Mesothelial cell of epicardium (in vitro differentiated cells): ENCODE data around the gene ENTR1. TPM values are rescaled to one million over a fixed set of nuclear protein-coding genes. Genes with fewer than 3 reads are reported as not detected.

Experiments
- DNase-seq, 2 experiments: peaks; one replicate each; pipeline ENCODE4 v3.0.0; 2021; ENCODE audit warnings: low spot score in 2 of 2; ENCODE audit not compliant: unreplicated experiment in 2 of 2
- H3K27ac Mint-ChIP-seq: 2 replicates; pipeline ENCODE4 v1.8.0; 2021; ENCODE audit warnings: mixed read lengths
- H3K27me3 Mint-ChIP-seq: 2 replicates; pipeline ENCODE4 v1.8.0; 2021; ENCODE audit warnings: low read depth, mixed read lengths
- H3K36me3 Mint-ChIP-seq: 2 replicates; pipeline ENCODE4 v1.8.0; 2021; ENCODE audit warnings: mixed read lengths
- H3K4me1 Mint-ChIP-seq: 2 replicates; pipeline ENCODE4 v1.8.0; 2021; ENCODE audit warnings: mixed read lengths
- H3K4me3 Mint-ChIP-seq: 2 replicates; pipeline ENCODE4 v1.8.0; 2021; ENCODE audit warnings: mild to moderate bottlenecking, moderate library complexity, mixed read lengths
- H3K9me3 Mint-ChIP-seq: 2 replicates; pipeline ENCODE4 v1.8.0; 2021; ENCODE audit warnings: mixed read lengths
- total RNA-seq: library from RNA; stranded (reverse); gene quantifications from 3 replicates; pipeline ENCODE4 v1.2.1, GENCODE V29; 2021
- TF ChIP-seq, protein P1 (sequence below): fragments of 200-600 bp; sonication (generic); IDR thresholded peaks from one replicate; pipeline ENCODE4 v1.5.0; 2021; ENCODE audit warnings: antibody characterized with exemption; ENCODE audit not compliant: unreplicated experiment

Gene ENTR1
- total RNA-seq, 1 donor from 2014 or later = 67.3 TPM

DNA sequence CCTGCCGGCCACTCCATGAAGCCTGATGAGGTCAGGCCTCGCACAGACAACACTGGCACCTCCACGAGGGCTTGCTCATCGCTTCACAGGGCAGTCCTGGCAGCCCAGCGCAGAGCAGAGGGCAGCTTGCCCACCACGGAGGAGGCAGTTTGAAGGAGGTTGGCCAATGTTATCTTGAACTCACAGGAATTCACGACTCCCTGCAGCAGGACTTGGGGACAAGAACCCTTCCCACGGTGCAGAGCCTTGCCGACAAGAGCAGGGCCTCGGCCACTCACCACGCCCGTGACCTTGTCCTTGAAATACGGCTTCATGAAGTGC lies 15.4 kb downstream of the ENTR1 start:
- no peaks in the 10 kb centered on the region for H3K9me3 Mint-ChIP-seq

DNA sequence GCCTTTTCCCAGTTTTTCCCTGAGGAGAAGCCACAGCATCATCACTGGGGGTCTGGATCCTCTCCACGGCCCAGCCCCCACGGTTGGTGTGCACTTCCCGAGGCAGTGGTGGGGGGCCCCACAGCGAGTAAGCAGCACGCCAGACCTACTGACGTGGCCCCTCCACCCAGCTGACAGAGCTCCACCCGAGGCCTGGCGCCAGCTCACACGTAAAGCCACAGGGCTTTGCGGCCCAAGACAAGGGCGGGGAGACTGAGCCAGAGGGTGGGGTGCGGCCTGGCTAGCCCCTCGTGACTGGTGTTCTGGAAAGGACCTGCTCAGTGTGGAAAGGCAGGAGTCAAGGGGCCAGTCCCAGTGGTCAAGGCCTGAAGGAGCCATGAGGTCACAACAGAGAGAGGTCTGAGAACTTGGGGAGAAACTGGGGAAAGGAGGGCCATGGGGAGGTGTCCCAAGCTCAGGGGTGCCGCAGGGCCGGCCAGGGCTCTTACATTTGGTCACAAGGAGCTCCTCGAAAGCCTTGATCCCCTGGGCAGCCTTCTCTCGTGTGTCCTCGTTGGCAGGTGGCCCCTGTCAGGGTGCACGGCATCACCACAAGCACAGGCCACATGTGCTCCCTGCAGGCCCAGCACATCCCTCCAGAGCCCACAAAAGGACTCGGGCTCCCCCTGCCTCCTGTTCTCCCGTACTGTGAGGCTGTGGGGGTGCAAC lies 15.9 kb downstream of the ENTR1 start:
- Mint-ChIP-seq H3K27me3 (no peaks in the 10 kb centered on the region), H3K4me3 (no peak overlapping the region), H3K36me3 (peaks cover 17% of the 10 kb centered on the region), H3K9me3 (no peaks in the 10 kb centered on the region), H3K4me1 (peaks cover 12% of the 10 kb centered on the region), H3K27ac (no peak overlapping the region)
- TF ChIP-seq, protein P1, sequence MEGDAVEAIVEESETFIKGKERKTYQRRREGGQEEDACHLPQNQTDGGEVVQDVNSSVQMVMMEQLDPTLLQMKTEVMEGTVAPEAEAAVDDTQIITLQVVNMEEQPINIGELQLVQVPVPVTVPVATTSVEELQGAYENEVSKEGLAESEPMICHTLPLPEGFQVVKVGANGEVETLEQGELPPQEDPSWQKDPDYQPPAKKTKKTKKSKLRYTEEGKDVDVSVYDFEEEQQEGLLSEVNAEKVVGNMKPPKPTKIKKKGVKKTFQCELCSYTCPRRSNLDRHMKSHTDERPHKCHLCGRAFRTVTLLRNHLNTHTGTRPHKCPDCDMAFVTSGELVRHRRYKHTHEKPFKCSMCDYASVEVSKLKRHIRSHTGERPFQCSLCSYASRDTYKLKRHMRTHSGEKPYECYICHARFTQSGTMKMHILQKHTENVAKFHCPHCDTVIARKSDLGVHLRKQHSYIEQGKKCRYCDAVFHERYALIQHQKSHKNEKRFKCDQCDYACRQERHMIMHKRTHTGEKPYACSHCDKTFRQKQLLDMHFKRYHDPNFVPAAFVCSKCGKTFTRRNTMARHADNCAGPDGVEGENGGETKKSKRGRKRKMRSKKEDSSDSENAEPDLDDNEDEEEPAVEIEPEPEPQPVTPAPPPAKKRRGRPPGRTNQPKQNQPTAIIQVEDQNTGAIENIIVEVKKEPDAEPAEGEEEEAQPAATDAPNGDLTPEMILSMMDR = no peak
- no peak for DNase-seq

More for the DNA sequence above, 15.4 kb downstream of the ENTR1 start:
- Mint-ChIP-seq H3K4me3 (no peak overlapping the region), H3K4me1 (peaks cover 12% of the 10 kb centered on the region), H3K27me3 (no peaks in the 10 kb centered on the region), H3K36me3 (peaks cover 14% of the 10 kb centered on the region), H3K27ac (no peak overlapping the region)
- TF ChIP-seq, protein P1 = no peak
- DNase-seq = no peak

DNA sequence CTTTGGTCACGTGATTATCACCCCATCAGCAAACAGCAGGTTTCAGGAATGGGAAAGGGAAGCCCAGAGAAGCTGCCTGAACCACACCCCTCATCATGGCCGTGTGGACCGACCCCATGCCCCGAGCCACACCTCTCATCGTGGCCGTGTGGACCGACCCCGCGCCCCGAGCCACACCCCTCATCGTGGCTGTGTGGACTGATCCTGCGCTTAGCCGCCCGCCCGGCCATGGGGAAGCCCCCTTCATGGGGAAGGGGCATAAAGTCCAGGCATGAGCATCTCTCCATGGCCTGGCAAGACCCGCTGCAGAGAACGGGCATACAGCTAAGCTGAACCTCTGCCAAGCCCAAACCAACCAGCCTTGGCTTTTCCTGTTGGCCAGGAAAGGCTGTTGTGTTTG lies 16.9 kb downstream of the ENTR1 start:
- H3K9me3 Mint-ChIP-seq = no peaks in the 10 kb centered on the region
- TF ChIP-seq, protein P1 = no peak
- H3K27ac Mint-ChIP-seq = no peak overlapping the region
- no peak overlapping the region for H3K4me3 Mint-ChIP-seq
- DNase-seq = no peak
- H3K36me3 Mint-ChIP-seq = peaks cover 18% of the 10 kb centered on the region
- H3K27me3 Mint-ChIP-seq = no peaks in the 10 kb centered on the region
- peaks cover 3% of the 10 kb centered on the region for H3K4me1 Mint-ChIP-seq

DNA sequence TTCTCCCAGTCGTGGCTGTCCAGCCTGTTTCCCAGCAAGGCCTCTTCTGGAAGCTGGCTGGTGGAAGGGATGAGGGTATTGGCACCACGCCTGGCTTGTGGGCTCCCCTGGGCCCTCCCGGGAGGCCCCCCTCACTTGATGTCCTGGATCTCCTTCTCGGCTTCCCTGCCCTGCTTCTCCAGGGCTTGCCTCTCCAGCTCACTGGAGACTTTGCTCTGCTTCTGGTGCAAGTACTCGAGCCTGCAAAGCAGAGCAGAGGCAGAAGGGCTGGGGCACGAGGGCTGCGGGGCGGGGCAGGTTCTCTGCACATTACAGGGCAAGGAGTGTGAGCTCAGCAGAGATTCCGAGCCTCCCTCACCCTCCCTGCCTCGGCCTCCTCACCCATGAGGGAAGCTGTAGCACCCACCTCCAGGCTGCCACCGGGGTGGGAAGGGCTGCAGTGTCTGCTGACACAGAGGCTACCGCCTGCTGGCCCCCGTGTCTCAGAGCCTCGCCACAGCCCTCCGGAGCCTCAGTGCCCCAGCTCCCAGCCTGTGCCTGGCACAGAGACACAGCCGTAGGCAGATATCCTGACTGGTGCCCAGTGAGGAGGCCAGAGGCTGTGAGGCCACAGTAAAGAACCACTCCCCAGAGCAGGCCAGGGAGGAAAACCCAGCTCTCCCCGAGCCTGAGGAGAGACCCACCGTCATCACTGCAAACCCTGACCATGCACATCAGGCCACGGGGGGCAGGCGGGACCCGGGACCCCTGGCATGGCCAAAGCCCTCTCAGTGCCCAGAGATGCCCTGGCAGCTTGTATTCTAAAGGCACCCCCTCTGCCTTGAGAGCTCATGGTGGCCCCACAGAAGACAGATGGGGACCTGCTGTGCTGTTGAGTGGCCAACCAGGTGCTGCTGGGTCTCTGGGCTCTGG lies 17.6 kb downstream of the ENTR1 start:
- no peak for DNase-seq
- Mint-ChIP-seq H3K4me3 (no peak overlapping the region), H3K9me3 (no peaks in the 10 kb centered on the region), H3K27ac (no peak overlapping the region), H3K27me3 (no peaks in the 10 kb centered on the region), H3K36me3 (peaks cover 21% of the 10 kb centered on the region), H3K4me1 (no peaks in the 10 kb centered on the region)
- TF ChIP-seq, protein P1 = no peak

- Mint-ChIP-seq H3K27me3 (no peaks in the 10 kb centered on the region), H3K36me3 (peaks cover 26% of the 10 kb centered on the region), H3K9me3 (no peaks in the 10 kb centered on the region), H3K4me3 (no peak overlapping the region), H3K27ac (no peak overlapping the region), H3K4me1 (no peaks in the 10 kb centered on the region)
- no peak for DNase-seq
- TF ChIP-seq, protein P1 = no peak
Observed at GRCh38 chr9:136391737-136392537, 18.5 kb downstream of the ENTR1 start.
